GM21528 (cell line): ENCODE results near the gene EGF.
"Not testable (repeated sequence)": the region's sequence is repeated elsewhere in the genome, so short reads cannot be mapped to it uniquely, and the experiment has no call there.

Experiments
- ATAC-seq: cut with Tn5 transposase; IDR thresholded peaks from one replicate; pipeline ENCODE4 v1.9.1; 2021; ENCODE audit warnings: mild to moderate bottlenecking, moderate library complexity; ENCODE audit not compliant: unreplicated experiment, low FRiP score

EGF gene

GRCh38 chr4:109912706-109913595 lies at the start of gene EGF:
Gene EGF (plus strand): TSS chr4:109912883. CDS start chr4:109913336, 453 bp downstream.
- ATAC-seq: no peak

DNA sequence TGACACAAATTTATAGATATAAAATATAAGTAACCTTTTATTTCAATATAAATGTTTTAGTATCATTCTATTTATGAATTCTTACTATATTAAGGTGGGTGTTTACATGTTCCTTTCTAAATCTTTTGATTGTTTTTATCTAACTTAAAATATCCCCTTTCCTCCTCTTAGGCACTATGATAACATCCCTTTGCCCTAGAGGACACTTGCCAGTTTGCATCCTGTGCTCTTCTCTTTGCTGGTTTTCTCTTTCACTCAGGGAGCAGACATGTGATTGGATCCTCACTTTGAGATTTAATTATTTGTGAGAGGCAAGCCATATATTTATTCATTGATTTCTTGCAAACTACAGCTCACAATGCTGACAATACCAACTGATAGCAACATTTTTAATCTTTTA lies 48.5 kb upstream of the EGF start:
- no peak for ATAC-seq

DNA sequence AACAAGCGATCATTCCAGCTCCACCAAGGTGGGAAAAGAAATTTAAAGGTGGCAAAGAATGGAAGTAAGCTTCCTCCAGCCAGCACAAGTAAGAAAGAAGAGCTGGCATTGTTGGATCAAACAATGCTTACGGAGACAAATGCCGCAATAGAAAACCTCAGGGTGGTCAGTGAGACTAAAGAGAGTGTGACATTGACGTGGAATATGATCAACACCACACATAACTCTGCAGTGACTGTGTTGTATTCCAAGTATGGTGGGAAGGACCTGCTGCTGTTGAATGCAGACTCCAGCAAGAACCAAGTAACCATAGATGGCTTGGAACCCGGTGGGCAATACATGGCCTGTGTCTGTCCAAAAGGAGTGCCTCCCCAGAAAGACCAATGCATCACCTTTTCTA lies 42.6 kb upstream of the EGF start:
- no peak for ATAC-seq

- no peak for ATAC-seq
Observed at GRCh38 chr4:109872065-109872464, 40.6 kb upstream of the EGF start.

- ATAC-seq: no peak
Observed at GRCh38 chr4:109872950-109873656, 39.6 kb upstream of the EGF start.

- no peak for ATAC-seq
Observed at GRCh38 chr4:109873791-109874514, 38.7 kb upstream of the EGF start.

DNA sequence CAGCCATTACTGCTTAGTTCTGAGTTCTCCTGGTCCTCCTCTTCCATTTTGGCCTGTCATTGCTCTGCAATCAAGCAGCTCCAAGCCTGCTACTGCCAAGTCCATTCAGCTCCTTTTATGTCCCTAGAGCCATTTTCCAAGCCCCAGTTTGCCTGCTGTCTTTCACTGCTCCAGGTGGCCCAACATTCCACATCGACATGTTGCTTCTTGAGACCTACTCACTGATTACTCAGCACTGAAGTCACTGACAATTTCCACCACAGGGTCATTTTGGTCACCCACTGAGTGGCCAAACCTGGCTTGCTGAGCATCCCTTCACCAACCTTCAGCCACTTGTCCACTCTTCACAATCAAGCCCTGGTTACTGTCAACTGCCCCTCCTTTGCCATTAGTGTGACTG lies 37.6 kb upstream of the EGF start:
- no peak for ATAC-seq

GRCh38 chr4:109875553-109875952 lies 37.1 kb upstream of the EGF start:
- ATAC-seq: not testable (repeated sequence)

DNA sequence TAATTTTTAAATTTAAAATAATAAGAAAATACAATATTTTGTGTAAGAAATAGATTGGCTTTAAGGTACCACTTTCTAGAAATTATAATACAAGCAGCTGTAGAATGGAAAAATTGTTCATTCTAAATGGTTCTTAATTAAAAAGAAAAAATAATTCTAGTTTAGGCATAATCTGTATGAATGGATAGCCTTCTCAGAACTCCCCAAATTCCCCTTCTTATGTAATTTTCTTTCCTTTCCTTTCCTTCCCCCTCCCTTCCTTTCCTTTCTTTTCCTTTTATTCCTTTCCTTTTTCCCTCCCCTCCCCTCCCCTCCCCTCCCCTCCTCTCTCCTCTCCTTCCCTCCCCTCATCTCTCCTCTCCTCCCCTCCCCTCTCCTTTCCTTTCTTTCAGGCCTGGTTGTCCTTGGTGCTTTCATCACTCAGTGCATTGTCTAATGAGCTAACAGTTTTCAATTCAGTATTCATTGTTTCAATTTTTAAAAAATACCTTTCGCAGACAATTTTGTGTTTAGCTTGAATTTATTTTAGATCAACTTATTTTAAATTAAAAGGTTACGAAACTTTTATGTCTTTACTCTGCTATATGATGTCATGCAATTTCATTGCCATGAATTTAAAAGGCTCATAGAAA lies 35.9 kb upstream of the EGF start:
- ATAC-seq: no peak

DNA sequence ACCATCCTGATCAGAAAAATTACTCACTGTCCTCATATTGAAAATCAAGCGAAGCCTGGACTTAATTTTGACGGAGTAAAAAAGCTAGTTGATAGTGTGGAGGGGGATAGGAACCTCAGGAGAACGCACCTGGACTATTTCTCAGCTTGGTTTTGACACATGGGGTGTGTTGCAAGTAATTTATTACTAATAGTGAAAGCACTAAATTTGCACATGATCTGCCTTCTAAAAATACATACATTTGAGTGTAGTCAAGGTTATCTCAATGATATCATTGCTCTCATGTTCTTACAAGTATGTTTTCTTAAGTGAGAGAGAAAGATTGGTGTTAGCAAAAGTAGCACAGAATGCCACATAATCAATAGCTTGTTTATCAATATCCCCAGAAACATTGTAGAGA lies 35.3 kb upstream of the EGF start:
- ATAC-seq: peak; percentile 59

DNA sequence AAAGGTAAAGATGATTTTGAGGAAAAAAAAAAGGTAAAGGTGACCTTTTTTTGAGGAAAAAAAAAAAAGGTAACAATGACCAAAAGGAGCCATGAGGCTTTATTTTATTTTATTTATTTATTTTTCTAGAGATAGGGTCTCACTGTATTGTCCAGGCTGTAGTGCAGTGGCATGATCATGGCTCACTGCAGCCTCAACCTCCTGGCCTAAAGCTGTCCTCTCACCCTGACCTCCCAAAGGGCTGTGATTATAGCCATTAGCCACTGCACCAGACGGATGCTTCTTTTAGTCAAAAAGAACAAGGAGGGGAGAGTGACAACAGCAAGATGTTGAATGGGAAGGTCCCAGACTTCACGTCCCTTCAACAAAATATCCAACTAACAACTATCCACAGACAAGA lies 34.3 kb upstream of the EGF start:
- no peak for ATAC-seq

- ATAC-seq: no peak
Observed at GRCh38 chr4:109879081-109879480, 33.6 kb upstream of the EGF start.

DNA sequence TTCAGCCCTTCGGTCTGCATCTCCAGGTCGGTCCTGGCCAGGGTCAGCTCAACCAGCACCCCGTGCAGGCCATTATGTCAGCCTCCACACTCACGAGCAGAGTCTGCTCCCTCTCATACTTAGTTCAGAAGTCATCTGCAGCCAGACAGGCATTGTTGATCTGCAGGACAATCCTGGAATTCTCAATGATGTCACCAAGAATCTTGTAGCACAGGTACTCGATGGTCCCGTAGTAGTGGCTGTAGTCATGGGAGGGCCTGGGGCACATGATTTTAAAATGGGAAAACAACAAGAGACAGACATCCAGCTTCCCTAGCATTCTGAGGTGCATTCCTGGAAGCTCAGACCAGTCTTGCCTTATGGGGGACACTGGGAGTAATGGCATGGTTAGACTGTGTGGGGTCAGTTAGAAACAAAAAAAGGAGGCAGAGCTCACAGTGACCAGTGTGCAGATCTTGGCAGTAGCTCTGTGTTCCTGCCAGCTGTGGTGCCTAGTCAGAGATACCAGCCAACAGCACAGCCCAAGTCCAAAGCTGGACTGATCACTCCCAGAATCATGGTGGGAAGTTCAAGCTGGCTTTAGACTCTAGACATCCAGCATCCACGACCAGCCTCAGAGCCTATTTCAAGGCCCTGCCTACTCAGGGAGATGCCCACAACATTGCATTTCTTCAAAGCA lies 32.9 kb upstream of the EGF start:
- no peak for ATAC-seq

- ATAC-seq: no peak
Observed at GRCh38 chr4:109886303-109886702, 26.4 kb upstream of the EGF start.

DNA sequence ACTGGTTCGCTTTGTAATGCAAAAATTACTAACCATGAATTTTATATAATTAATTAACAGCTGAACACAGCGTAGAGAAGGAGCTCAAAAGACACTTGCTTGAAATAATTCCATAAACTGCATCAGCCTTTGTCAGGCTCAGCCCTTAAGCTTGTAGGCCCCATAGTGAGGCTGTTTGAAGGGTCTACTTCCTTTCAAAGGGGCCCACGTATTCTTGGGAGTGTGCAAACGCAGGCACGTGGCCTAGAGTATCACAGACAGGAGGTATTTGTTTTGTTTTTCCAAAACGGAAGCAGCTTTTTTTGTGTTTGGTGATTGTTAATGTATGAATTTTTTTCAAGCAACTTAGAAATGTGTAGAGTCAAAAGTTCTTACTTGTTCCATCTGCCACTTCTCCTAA lies 25.6 kb upstream of the EGF start:
- ATAC-seq: no peak

DNA sequence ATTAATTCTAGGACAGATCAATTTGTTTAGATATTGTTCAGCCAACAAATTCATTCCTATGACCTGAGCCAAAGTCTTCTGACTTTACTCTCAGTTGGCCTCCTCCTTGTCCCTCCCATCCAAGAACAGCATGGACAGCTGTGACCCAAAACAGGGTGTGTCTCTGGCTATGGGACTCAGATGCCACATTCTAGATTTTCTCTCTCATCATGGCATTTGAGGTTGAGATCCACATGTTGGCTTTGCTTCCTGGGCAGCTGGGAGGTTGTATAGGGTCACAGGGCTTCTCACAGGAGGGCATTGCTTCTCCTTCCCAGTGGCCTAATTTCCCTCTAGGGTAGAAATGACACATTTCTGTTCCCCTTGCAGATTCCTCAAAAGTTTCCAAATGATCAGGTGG lies 22.6 kb upstream of the EGF start:
- no peak for ATAC-seq

DNA sequence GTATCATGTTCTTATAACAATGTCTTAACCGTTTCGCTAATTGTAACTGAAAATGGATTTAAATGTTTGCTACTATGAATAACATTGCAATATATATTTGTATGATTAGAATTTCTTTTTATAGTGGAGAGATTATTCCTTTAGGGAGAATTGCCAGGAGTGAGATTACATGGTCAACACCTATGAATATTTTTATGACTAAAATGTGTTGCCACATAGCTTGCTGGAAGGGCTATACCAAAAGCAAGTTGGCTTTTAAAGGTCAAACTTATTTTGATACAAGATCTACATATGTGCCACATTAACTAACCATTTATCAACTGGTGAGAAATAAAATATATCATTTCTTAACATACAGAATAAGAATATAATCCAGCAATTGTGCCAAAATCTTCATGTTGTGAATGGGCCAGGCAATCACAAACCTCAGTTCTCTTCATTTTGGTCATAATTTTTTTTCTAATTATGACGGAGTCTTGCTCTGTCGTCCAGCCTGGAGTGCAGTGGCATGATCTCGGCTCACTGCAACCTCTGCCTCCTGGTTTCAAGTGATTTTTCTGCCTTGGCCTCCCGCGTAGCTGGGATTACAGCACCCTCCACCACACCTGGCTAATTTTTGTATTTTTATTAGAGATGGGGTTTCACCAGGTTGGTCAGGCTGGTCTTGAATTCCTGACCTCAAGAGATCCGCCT lies 10.0 kb upstream of the EGF start:
- ATAC-seq: no peak

DNA sequence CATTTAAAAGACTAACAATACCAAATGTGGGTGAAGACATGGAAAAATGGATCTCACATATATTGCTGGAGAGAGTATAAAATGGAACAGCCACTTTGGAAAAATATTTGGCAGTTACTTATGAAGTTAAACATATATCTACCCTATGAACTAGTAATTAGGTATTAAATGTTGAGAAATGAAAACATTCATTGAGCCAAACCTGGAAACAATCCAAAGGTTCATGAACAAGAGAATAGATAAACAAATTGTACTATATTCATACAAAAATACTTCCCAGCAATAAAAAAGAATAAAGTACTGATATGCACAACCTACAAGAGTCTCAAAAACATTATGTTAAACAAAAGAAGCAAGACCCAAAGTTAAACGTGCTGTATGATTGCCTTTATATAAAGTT lies 4.0 kb upstream of the EGF start:
- no peak for ATAC-seq

- no peak for ATAC-seq
Observed at GRCh38 chr4:109910256-109910655, 2.4 kb upstream of the EGF start.
